ENCODE data around the gene DERA. TPM values are rescaled to one million over a fixed set of nuclear protein-coding genes. Genes with fewer than 3 reads are reported as not detected.
"Not testable (repeated sequence)": the region's sequence is repeated elsewhere in the genome, so short reads cannot be mapped to it uniquely, and the experiment has no call there.

Gene DERA
- total RNA-seq, 1 donor from 2014 or later, result 21.4 TPM

GRCh38 chr12:15939111-15939510 is 28.0 kb downstream of the DERA start:
- no peak for DNase-seq (ENCODE audit: extremely low spot score in 2 of 2)
- intact Hi-C loops (cut with DNase I), result no loop called here
- TF ChIP-seq POLR2AphosphoS5 (IDR thresholded peaks at IDR 0.05; ENCODE audit: insufficient read depth in 1 of 2, low read depth in 1 of 2) (no peak), POLR2A (IDR thresholded peaks at IDR 0.05) (no peak), CTCF (IDR thresholded peaks at IDR 0.05) (no peak)
- H3K9me3 ChIP-seq, result no peaks in the 10 kb centered on the region
- no peaks in the 10 kb centered on the region for H3K36me3 ChIP-seq
- no peaks in the 10 kb centered on the region for H3K4me1 ChIP-seq
- no peaks in the 10 kb centered on the region for H3K27me3 ChIP-seq
- H3K4me3 ChIP-seq, result no peak overlapping the region
- H3K27ac ChIP-seq, result no peak overlapping the region

- no peak overlapping the region for H3K27ac ChIP-seq
- H3K36me3 ChIP-seq, result no peaks in the 10 kb centered on the region
- no peaks in the 10 kb centered on the region for H3K9me3 ChIP-seq
- H3K4me1 ChIP-seq, result no peaks in the 10 kb centered on the region
- intact Hi-C loops (cut with DNase I), result no loop called here
- DNase-seq (ENCODE audit: extremely low spot score in 2 of 2), result no peak
- H3K27me3 ChIP-seq, result no peaks in the 10 kb centered on the region
- no peak overlapping the region for H3K4me3 ChIP-seq
- TF ChIP-seq POLR2AphosphoS5 (IDR thresholded peaks at IDR 0.05; ENCODE audit: insufficient read depth in 1 of 2, low read depth in 1 of 2), result no peak
- TF ChIP-seq POLR2A (IDR thresholded peaks at IDR 0.05), result no peak
- no peak for TF ChIP-seq CTCF (IDR thresholded peaks at IDR 0.05)
These were observed 31.3 kb downstream of the DERA start for GRCh38 chr12:15942475-15942874.

GRCh38 chr12:15943519-15943918 is 32.4 kb downstream of the DERA start:
- DNase-seq (ENCODE audit: extremely low spot score in 2 of 2), result not testable (repeated sequence)

GRCh38 chr12:15948461-15948860 is 37.3 kb downstream of the DERA start:
- H3K9me3 ChIP-seq; intact Hi-C loops (cut with DNase I); H3K4me1 ChIP-seq; H3K27me3 ChIP-seq; H3K4me3 ChIP-seq; H3K27ac ChIP-seq; DNase-seq (ENCODE audit: extremely low spot score in 2 of 2); H3K36me3 ChIP-seq: not testable (repeated sequence)

More at GRCh38 chr12:15943519-15943918, 32.4 kb downstream of the DERA start:
- H3K9me3 ChIP-seq; H3K4me3 ChIP-seq; H3K27ac ChIP-seq; H3K27me3 ChIP-seq; intact Hi-C loops (cut with DNase I); H3K36me3 ChIP-seq; H3K4me1 ChIP-seq: not testable (repeated sequence)

- Histone ChIP-seq H3K27me3 (no peaks in the 10 kb centered on the region), H3K4me3 (no peak overlapping the region), H3K9me3 (no peaks in the 10 kb centered on the region), H3K36me3 (no peaks in the 10 kb centered on the region), H3K27ac (no peak overlapping the region), H3K4me1 (no peaks in the 10 kb centered on the region)
- no peak for DNase-seq (ENCODE audit: extremely low spot score in 2 of 2)
- intact Hi-C loops (cut with DNase I), result no loop called here
- no peak for TF ChIP-seq POLR2A (IDR thresholded peaks at IDR 0.05)
- no peak for TF ChIP-seq POLR2AphosphoS5 (IDR thresholded peaks at IDR 0.05; ENCODE audit: insufficient read depth in 1 of 2, low read depth in 1 of 2)
- no peak for TF ChIP-seq CTCF (IDR thresholded peaks at IDR 0.05)
These were observed 44.1 kb downstream of the DERA start for GRCh38 chr12:15955281-15955680.

- intact Hi-C loops (cut with DNase I), result no loop called here
- Histone ChIP-seq H3K36me3 (peaks cover 0 to 5% of the 10 kb centered on the region in 2 donors), H3K27ac (no peak overlapping the region), H3K4me1 (no peaks in the 10 kb centered on the region), H3K9me3 (no peaks in the 10 kb centered on the region), H3K27me3 (no peaks in the 10 kb centered on the region), H3K4me3 (no peak overlapping the region)
- DNase-seq (ENCODE audit: extremely low spot score in 2 of 2), result no peak
- TF ChIP-seq POLR2A (IDR thresholded peaks at IDR 0.05) (no peak), CTCF (IDR thresholded peaks at IDR 0.05) (no peak), POLR2AphosphoS5 (IDR thresholded peaks at IDR 0.05; ENCODE audit: insufficient read depth in 1 of 2, low read depth in 1 of 2) (no peak)
These were observed 44.9 kb downstream of the DERA start for GRCh38 chr12:15956010-15956409.

Data from vagina (tissue), 2 donors.